HG03378 (cell line): ENCODE results near the gene ATRN.
"Not testable (repeated sequence)": the region's sequence is repeated elsewhere in the genome, so short reads cannot be mapped to it uniquely, and the experiment has no call there.

Source experiments
- ATAC-seq: cut with Tn5 transposase; IDR thresholded peaks from one replicate; pipeline ENCODE4 v1.9.1; 2021; ENCODE audit warnings: mild to moderate bottlenecking, moderate library complexity; ENCODE audit not compliant: unreplicated experiment

The ATRN gene

DNA sequence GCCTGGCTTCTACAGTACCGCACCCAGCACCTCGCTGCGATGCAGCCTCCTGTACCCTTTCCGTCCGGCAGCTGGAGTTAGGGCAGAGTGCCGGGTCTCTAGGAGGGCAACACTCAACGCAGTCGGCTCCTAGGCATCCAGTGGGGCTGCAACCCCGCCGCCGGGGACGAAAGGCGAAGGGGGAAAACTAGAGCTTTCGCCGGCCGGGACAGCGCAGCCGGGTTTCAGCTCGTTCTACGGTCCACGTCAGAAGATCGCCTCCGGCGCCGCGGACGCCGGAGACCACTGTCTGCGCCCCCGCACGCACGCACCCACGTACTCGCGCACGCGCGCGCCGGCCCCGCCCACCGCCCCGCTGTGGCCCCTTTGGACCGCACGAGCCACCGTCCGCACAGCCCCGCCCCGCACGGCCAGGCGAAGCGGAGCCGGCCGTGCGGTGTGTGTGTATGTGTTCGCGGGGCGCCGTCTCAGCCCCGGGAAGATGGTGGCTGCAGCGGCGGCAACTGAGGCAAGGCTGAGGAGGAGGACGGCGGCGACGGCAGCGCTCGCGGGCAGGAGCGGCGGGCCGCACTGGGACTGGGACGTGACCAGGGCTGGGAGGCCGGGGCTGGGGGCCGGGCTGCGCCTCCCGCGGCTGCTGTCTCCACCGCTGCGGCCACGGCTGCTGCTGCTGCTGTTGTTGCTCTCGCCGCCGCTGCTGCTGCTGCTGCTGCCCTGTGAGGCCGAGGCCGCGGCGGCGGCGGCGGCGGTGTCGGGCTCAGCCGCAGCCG lies at the start of gene ATRN:
ATRN (plus strand) TSS at position 392 of the 770 bp plus-strand sequence; CDS start at position 482, 90 bp downstream.
- ATAC-seq = peak; percentile 55

DNA sequence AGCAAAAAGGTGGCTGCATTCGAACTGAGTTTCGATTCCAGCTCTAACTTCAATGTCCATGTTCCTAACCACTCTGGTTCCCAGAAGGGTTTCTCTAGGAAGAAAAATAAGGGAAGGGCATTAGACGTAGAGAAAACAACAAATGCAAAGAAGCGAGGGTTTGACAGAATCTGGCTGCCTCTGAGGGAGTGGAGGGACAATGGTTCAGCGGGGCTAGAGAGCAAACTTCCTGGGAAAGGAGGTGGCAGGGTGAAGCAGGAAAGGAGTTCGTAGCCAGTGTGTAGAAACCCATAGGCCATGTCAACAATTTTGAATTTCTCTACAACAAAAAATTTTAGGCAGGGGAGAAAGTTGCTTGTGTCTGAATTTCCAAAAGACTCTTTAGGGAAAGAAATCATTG lies 48.8 kb upstream of the ATRN start:
- ATAC-seq = no peak

- no peak for ATAC-seq
Observed at GRCh38 chr20:3423126-3423525, 47.7 kb upstream of the ATRN start.

DNA sequence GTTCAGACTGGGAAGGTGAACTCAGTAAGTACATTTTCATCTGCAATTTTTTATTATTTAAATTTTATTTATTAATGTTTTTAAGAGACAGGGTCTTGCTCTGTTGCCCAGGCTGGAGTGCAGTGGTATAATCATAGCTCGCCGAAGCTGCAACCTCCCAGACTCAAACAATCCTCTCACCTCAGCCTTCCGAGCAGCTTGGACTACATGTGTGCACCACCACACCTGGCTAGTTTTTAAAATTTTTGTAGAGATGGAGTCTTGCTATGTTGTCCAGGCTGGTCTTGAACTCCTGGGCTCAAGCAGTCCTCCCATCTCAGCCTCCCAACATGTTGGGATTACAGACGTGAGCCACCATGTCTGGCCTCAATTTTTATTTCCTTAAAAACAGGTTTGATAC lies 44.1 kb upstream of the ATRN start:
- ATAC-seq = not testable (repeated sequence)

DNA sequence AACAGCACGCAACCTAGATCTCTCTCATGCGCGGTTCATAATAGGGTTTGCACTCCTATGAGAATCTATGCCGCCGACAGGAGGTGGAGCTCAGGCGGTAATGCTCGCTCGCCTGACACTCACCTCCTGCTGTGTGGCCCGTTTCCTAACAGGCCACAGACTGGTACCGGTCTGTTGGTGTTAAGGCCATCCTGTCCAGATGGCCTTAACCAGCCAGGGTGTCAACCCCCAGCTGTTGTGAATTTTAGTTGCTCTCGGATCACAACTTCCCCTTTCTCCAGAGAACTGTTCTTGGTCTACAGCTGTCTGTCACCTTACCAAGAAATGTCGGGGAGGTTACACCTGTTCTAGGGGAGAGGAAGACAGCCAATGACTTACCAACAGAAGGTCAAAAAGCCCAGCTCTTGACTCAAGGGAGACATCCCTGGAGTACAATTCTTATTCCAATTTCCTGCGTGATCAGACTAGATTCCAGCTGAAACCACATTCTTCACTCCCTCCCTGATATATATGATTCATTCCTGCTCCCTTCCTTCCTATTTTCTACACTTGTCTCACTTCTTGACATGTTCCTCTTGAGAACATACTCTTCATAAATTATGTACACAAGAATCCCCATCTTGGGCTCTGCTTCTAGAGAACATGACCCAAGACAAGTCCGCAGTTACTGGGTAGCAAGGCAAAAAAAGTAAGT lies 40.3 kb upstream of the ATRN start:
- no peak for ATAC-seq

GRCh38 chr20:3431109-3431508 lies 39.7 kb upstream of the ATRN start:
- no peak for ATAC-seq

- no peak for ATAC-seq
Observed at GRCh38 chr20:3432844-3433243, 38.0 kb upstream of the ATRN start.

DNA sequence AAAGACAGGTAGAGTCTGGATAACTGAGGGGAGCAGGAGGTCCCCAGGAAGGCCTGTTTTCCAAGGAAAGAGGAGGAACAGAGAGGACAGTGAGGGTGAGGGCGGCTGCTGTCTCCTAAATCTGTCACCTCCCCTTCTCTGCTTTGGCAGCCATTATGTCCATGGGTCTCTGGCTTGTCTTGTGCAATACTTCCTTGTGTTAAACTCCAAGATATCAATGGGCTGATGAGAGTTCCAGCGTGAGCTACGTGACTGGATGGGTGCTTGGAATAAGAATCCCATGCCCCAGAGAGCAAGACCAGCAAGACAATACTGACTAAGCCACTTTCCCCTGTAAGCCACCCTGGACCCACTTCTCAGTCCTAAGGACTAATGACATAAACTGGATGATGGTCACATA lies 37.1 kb upstream of the ATRN start:
- no peak for ATAC-seq

GRCh38 chr20:3434232-3434631 lies 36.6 kb upstream of the ATRN start:
- no peak for ATAC-seq

GRCh38 chr20:3436864-3437574 lies 33.8 kb upstream of the ATRN start:
- ATAC-seq = no peak

GRCh38 chr20:3446779-3447178 lies 24.0 kb upstream of the ATRN start:
- ATAC-seq = no peak

- ATAC-seq = no peak
Observed at GRCh38 chr20:3447321-3447720, 23.5 kb upstream of the ATRN start.

DNA sequence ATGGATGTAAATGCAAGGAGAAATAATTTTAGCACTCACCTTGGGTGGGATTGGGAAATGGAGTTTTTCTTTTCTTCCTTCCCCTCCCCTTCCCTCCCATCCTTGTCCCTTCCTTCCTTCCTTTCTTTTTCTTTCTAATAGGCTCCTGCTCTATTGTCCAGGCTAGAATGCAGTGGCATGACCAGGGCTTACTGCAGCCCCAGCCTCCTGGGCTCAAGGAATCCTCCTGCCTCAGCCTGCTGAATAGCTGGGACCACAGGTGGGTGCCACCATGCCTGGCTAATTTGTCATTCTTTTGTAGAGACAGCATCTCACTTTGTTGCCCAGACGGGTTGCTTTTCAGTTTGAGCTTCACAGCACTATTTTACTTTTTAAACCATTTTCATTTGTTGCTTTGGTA lies 21.5 kb upstream of the ATRN start:
- no peak for ATAC-seq

DNA sequence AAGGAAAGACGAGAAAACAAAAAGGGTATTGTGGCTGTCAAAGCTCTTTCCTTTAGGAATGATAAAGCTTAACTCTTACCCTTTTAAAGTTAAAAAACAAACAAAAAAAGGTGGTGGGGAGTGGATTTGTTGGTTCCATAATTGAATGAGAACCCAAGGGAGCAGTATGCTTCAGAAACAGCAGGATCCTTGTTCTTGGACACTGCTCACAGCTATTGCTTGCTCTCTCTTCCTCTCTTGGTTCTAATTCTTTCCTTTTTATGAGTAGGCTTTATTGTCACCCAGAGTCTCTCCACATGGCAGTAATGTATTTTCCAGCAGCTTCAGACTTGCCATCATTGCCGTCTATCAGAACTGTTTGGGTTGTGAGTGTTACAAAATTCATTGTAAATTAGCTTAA lies 18.7 kb upstream of the ATRN start:
- ATAC-seq = no peak

DNA sequence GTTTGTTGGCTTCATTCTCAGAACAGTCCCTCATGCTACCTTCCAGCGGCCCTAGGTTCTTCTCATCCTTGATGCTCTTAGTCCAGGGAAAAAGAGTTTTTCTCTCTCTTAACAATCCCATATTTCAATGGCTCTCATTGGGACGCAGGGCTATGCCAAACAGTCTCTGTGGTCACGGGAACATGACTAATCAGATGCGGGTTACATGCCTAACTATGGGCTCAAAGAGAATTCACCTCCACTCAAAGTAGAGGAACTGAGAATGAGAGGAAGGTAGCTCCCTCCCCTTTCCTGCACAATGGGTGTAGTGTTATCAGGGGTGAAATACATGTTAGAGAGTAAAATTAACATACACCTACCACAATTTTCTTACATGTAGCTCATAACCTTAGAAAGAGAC lies 18.1 kb upstream of the ATRN start:
- ATAC-seq = peak; percentile 49

- ATAC-seq = no peak
Observed at GRCh38 chr20:3454831-3455230, 16.0 kb upstream of the ATRN start.

DNA sequence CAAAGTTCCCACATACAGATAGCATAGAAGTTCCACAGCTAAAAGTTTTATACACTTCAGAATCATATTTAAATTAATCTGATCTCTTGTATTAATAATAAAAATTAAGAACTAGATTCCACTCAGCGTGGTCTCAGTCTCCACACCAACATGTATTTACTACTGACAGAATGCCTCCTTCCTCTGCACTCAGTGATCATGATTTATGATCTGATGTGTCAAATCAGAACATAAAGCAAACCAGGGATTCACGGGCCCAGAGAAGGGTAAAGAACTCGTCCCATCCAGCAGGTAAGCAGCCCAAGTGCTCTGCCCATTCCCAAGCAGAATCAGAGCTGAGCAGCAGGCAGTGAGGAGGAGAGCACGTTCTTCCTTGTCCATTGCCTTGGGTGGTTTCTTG lies 14.2 kb upstream of the ATRN start:
- ATAC-seq = no peak

DNA sequence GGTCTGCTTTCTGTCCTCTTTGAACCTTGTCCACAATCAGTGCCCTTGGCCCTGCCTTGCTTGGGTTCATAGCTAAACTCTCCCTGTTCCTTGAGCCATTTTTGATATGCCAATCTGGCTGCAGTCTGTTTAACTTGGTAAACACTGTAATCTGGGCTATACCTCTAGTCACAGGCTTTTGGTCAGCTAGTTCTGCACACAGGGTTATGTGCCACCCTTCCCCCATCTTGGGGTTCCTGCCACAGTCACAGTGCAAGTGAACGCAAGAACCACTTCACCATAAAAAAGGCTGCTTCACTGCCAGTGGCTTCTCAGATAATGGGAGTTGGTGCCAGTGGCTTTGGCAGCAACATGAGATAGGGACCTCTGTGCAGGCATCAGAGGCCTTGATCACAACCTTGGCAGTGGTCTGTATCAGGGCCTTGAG lies 10.9 kb upstream of the ATRN start:
- ATAC-seq = no peak

DNA sequence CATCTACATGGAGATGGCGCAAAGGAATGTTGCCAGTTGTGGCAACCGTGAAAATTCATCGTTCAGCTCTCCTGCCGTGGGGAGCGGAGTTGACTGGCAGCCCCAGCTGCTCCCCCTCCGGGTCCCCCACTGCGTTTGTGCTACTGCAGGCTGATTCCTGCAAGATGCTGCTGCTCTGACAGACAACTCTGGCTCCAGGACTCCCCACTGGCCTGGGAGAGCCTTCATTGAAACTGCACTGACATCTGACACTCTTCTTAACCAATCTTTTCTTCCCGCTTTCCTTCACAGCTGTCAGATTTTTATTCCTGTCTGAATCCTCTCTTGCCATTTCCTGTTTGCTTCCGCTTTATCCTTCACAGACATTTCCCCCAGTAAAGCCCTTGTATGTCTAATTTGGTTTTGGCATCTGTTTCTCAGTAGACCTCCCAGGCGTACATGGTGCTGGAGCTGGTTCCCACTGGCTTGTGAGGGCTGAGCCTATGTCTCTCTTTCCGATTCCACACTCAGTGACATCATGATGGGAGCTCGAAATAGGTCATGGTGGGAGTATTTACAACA lies 9.5 kb upstream of the ATRN start:
- ATAC-seq = no peak

DNA sequence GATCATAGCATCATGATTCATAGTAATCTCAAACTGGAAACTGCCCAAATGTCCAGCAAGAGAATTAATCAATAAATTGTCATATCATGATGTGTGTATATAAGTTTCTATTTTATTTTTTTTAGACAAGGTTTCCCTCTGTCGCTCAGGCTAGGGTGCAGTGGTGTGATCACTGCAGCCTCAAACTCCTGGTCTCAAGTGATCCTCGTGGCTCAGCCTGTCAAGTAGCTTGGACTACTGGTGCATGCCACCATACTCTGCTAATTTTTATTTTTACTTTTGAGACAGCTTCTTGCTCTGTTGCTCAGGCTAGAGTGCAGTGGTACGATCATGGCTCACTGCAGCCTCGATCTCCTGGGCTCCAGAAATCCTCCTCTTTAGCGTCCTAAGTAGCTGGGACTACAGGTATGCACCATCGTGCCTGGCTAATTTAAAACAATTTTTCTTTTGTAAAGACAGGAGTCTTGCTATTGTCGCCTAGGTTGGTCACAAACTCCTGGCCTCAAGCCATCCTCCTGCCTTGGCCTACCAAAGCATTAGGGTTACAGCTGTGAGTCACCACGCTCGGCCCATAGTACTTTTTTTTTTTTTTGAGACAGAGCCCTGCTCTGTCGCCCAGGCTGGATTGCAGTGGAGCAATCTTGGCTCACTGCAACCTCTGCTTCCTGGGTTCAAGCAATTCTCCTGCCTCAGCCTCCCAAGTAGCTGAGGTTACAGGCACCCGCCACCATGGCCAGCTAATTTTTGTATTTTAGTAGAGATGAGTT lies 8.7 kb upstream of the ATRN start:
- ATAC-seq = no peak

- ATAC-seq = no peak
Observed at GRCh38 chr20:3464166-3464565, 6.7 kb upstream of the ATRN start.
